Muscle layer of colon (tissue), 2 donors: ENCODE data around the gene PTGER4.

Source experiments
- H3K27ac ChIP-seq: one replicate; pipeline ENCODE4 v1.7.0; 2013; ENCODE audit warnings: low read depth, mild to moderate bottlenecking, low read length, moderate library complexity
- H3K27me3 ChIP-seq, 2 donors: one replicate each; pipeline ENCODE4 v1.7.0; 2013; ENCODE audit warnings: low read length in 2 of 2, mild to moderate bottlenecking in 2 of 2; ENCODE audit not compliant: insufficient read depth in 2 of 2, control insufficient read depth in 1 of 2
- H3K36me3 ChIP-seq: one replicate; pipeline ENCODE4 v1.7.0; 2013; ENCODE audit warnings: mild to moderate bottlenecking, low read length; ENCODE audit not compliant: insufficient read depth
- H3K4me1 ChIP-seq: one replicate; pipeline ENCODE4 v1.7.0; 2013; ENCODE audit warnings: mild to moderate bottlenecking, low read length; ENCODE audit not compliant: insufficient read depth
- H3K4me3 ChIP-seq, 2 donors: one replicate each; pipeline ENCODE4 v1.7.0; 2013; ENCODE audit warnings: low read length in 2 of 2, low read depth in 1 of 2, mild to moderate bottlenecking in 1 of 2, moderate library complexity in 1 of 2
- H3K9ac ChIP-seq: one replicate; pipeline ENCODE4 v1.7.0; 2013; ENCODE audit warnings: low read length
- H3K9me3 ChIP-seq: one replicate; pipeline ENCODE4 v1.7.0; 2013; ENCODE audit warnings: mild to moderate bottlenecking, low read length
- donor health status: abdominal sarcoma.
- donor health status: Adenocarcinoma of cecum.

Gene PTGER4

GRCh38 chr5:40734986-40735385, 55.3 kb downstream of the PTGER4 start:
- no peak overlapping the region for H3K27ac ChIP-seq

DNA sequence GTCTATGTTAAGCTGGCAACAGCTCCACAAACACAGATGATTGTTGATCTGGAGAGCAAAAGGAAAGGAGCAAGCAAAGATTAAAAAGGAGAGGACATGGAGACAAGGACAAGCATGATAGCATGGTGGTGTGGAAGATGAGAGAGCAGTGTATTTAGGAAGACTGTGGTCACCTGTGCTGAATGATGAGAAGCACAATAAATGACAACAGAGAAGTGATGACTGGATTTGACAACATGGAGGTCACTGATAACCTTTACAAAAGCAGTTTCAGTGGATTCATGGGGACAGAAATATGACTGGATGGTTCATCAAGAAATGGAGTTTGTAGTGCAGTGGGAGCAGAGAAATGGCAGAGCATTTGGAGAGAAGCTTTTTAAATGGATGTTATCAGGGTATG, 55.9 kb downstream of the PTGER4 start:
- H3K27me3 ChIP-seq, result no peaks in the 10 kb centered on the region
- no peaks in the 10 kb centered on the region for H3K36me3 ChIP-seq
- no peak overlapping the region for H3K4me3 ChIP-seq
- no peak overlapping the region for H3K27ac ChIP-seq
- H3K4me1 ChIP-seq, result peaks cover 36% of the 10 kb centered on the region
- H3K9me3 ChIP-seq, result no peaks in the 10 kb centered on the region
- H3K9ac ChIP-seq, result no peak overlapping the region

More at GRCh38 chr5:40734986-40735385, 55.3 kb downstream of the PTGER4 start:
- Histone ChIP-seq H3K4me3 (no peak overlapping the region), H3K4me1 (peaks cover 36% of the 10 kb centered on the region), H3K27me3 (no peaks in the 10 kb centered on the region), H3K9ac (no peak overlapping the region), H3K36me3 (no peaks in the 10 kb centered on the region), H3K9me3 (no peaks in the 10 kb centered on the region)

DNA sequence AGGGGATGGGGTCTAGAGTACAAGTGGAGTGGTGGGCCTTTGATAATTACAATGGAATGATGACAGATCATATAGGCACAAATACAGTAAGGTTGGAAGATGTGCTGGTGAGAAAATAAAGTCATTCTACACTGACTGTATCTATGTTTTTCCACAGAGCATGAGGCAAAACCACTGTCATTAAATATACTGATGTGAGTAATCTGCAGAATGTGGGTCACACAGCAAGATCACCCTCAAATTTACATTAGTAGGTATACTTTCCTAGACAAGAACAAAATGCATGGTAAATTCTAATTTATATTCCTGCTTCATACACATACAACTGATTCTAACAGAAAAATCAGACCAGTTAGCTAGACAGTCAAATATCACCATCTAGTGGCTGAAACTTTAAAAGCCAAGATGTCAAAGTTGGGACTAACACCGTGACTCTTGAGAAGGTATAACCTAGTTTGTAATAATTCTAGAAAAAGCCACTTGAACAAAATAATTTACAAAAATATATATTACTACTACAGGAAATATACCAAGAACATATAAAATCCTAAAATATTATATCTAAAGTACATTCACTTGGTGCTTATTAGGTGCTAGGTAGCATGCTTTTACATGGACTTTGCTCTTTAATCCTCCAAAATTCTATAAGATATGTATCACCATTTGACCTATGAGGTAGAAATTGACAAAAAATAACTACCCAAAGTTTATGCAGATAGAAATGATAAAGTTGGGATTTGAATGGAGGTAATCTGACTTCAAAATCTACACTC, 56.6 kb downstream of the PTGER4 start:
- H3K27me3 ChIP-seq, result no peaks in the 10 kb centered on the region
- H3K27ac ChIP-seq, result no peak overlapping the region
- H3K9me3 ChIP-seq, result no peaks in the 10 kb centered on the region
- no peak overlapping the region for H3K4me3 ChIP-seq
- peaks cover 31% of the 10 kb centered on the region for H3K4me1 ChIP-seq
- H3K36me3 ChIP-seq, result peaks cover under 1% of the 10 kb centered on the region
- no peak overlapping the region for H3K9ac ChIP-seq

GRCh38 chr5:40738502-40738901, 58.8 kb downstream of the PTGER4 start:
- Histone ChIP-seq H3K9ac (no peak overlapping the region), H3K4me1 (peaks cover 26% of the 10 kb centered on the region), H3K4me3 (no peak overlapping the region), H3K36me3 (peaks cover 4% of the 10 kb centered on the region), H3K27ac (no peak overlapping the region), H3K9me3 (no peaks in the 10 kb centered on the region), H3K27me3 (no peaks in the 10 kb centered on the region)
